GM18498 (cell line): ENCODE results near the gene PCDHGC4.

Source experiments
- ATAC-seq: cut with Tn5 transposase; IDR thresholded peaks from one replicate; pipeline ENCODE4 v1.9.1; 2021; ENCODE audit warnings: mild to moderate bottlenecking, moderate library complexity; ENCODE audit not compliant: unreplicated experiment

Gene PCDHGC4

GRCh38 chr5:141484641-141485311 is at the start of gene PCDHGC4:
TSS of gene PCDHGC4 (plus strand) at chr5:141485030. CDS start at chr5:141485174, 144 bp downstream.
- no peak for ATAC-seq

- no peak for ATAC-seq
These were observed 47.6 kb upstream of the PCDHGC4 start for GRCh38 chr5:141437221-141437620.

GRCh38 chr5:141439411-141440141 is 45.3 kb upstream of the PCDHGC4 start:
- ATAC-seq: no peak

- ATAC-seq: no peak
These were observed 44.5 kb upstream of the PCDHGC4 start for GRCh38 chr5:141440341-141440740.

- ATAC-seq: no peak
These were observed 43.2 kb upstream of the PCDHGC4 start for GRCh38 chr5:141441571-141442170.

GRCh38 chr5:141465351-141465750 is 19.5 kb upstream of the PCDHGC4 start:
- ATAC-seq: no peak

GRCh38 chr5:141475625-141476131 is 9.2 kb upstream of the PCDHGC4 start, which contains the start of gene PCDHGC3:
TSS of gene PCDHGC3 (plus strand) at chr5:141475966. CDS start at chr5:141476117, 151 bp downstream.
- peak; percentile 94 for ATAC-seq

GRCh38 chr5:141476132-141476911 is 8.5 kb upstream of the PCDHGC4 start:
- ATAC-seq: peak; percentile 28

- no peak for ATAC-seq
These were observed 7.7 kb upstream of the PCDHGC4 start for GRCh38 chr5:141477044-141477575.

GRCh38 chr5:141477815-141478214 is 7.0 kb upstream of the PCDHGC4 start:
- no peak for ATAC-seq

GRCh38 chr5:141478321-141478945 is 6.4 kb upstream of the PCDHGC4 start:
- no peak for ATAC-seq

GRCh38 chr5:141479776-141480175 is 5.1 kb upstream of the PCDHGC4 start:
- ATAC-seq: no peak

- no peak for ATAC-seq
These were observed 928 bp upstream of the PCDHGC4 start for GRCh38 chr5:141483902-141484301.

GRCh38 chr5:141484310-141484640 is 555 bp upstream of the PCDHGC4 start:
- no peak for ATAC-seq

- ATAC-seq: no peak
These were observed 658 bp downstream of the PCDHGC4 start for GRCh38 chr5:141485321-141486055.

- no peak for ATAC-seq
These were observed 1.3 kb downstream of the PCDHGC4 start for GRCh38 chr5:141486091-141486490.

GRCh38 chr5:141487131-141487530 is 2.3 kb downstream of the PCDHGC4 start:
- ATAC-seq: no peak

GRCh38 chr5:141488591-141489561 is 4.0 kb downstream of the PCDHGC4 start, which contains the start of gene PCDHGC5:
TSS of gene PCDHGC5 (plus strand) at chr5:141489081. CDS start at chr5:141489241, 160 bp downstream.
- no peak for ATAC-seq
